HUES6 (cell line): Measurements from ENCODE around the gene ZG16B.

Source experiments
- H3K27ac ChIP-seq: 2 replicates; pipeline ENCODE4 v1.7.0; 2013; ENCODE audit warnings: low read depth, mild to moderate bottlenecking, low read length, inconsistent platforms
- H3K27me3 ChIP-seq: 2 replicates; pipeline ENCODE4 v1.6.1; 2013; ENCODE audit warnings: low read length; ENCODE audit not compliant: control insufficient read depth, insufficient read depth
- H3K36me3 ChIP-seq: 2 replicates; pipeline ENCODE4 v1.6.1; 2013; ENCODE audit warnings: low read length; ENCODE audit not compliant: control insufficient read depth, insufficient read depth
- H3K4me1 ChIP-seq: 2 replicates; pipeline ENCODE4 v1.6.1; 2013; ENCODE audit warnings: low read length; ENCODE audit not compliant: control insufficient read depth, insufficient read depth
- H3K4me3 ChIP-seq: 2 replicates; pipeline ENCODE4 v1.5.1; 2013; ENCODE audit warnings: low read depth, low read length
- H3K9ac ChIP-seq: one replicate; pipeline ENCODE4 v1.6.1; 2013; ENCODE audit warnings: mild to moderate bottlenecking, low read length
- H3K9me3 ChIP-seq: 2 replicates; pipeline ENCODE4 v1.6.1; 2013; ENCODE audit warnings: low read depth, low read length; ENCODE audit not compliant: control insufficient read depth, insufficient read depth

The ZG16B gene

DNA sequence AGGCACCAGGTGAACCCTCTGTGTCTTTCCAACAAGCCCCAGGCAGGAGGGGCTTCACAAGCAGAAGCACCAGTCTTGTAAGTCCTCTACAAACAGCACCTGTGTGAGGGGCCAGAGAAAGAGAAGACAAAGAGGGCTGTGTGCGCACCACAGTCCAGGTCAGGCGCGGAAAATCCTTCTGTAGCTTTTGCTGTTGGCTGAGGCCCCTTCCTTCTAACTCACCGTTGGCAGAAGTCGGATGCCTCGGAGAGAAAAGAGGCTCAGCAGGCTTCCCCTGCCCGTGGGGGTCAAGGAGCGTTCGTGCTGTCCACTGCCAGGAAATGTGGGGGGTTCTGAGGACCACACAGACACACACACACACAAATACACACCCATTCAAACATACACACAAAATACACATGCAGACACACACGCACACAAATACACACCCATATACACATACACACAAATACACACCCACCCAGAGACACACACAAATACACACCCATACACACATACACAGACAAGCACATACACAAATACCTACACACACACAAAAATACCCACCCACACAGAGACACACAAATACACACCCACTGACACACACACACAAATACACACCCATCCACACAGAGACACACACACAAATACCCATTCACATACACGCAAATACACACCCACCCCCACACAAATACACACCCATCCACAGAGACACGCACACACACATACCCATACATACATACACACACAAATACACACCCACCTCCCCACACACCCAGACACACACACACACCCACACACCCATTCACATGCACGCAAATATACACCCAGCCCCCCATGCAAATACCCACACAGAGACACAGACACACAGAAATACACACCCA, 6.8 kb downstream of the ZG16B start:
- peak overlapping the region; percentile 49; the same call in 1 of the 2 replicates for H3K27ac ChIP-seq
- no peak overlapping the region for H3K4me3 ChIP-seq
- H3K4me1 ChIP-seq: peaks cover 15% of the 10 kb centered on the region
- no peaks in the 10 kb centered on the region for H3K9me3 ChIP-seq
- no peaks in the 10 kb centered on the region for H3K27me3 ChIP-seq
- no peaks in the 10 kb centered on the region for H3K36me3 ChIP-seq
- peak overlapping the region; percentile 26 for H3K9ac ChIP-seq

DNA sequence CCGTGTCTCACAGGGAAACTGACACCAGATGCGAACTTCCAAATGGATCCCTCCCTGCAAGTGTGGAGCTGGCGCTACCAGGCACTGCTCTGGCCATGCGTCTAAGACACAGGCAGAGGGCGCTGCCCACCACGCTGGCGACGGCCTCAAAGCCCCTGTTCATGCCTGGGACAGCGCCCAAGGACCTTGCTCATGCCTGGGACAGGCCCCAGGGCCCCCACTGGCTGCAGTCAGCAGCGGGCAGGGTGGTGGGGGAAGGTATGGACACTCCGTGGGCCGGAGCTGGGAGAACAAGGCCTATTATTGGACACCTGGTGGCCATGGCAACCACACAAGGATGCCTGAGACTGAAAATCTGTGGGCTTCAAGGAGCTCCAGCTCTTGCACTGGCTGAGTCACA, 8.8 kb downstream of the ZG16B start:
- Histone ChIP-seq H3K4me1 (peaks cover 15% of the 10 kb centered on the region), H3K27me3 (no peaks in the 10 kb centered on the region), H3K9me3 (no peaks in the 10 kb centered on the region), H3K4me3 (no peak overlapping the region), H3K36me3 (no peaks in the 10 kb centered on the region), H3K9ac (no peak overlapping the region), H3K27ac (no peak overlapping the region)

- Histone ChIP-seq H3K27me3 (no peaks in the 10 kb centered on the region), H3K27ac (no peak overlapping the region), H3K4me1 (peaks cover 15% of the 10 kb centered on the region), H3K4me3 (no peak overlapping the region), H3K9me3 (no peaks in the 10 kb centered on the region), H3K9ac (no peak overlapping the region), H3K36me3 (no peaks in the 10 kb centered on the region)
Measured at GRCh38 chr16:2839650-2840450, 9.7 kb downstream of the ZG16B start.

GRCh38 chr16:2840914-2841313, 10.8 kb downstream of the ZG16B start:
- H3K9me3 ChIP-seq: no peaks in the 10 kb centered on the region
- H3K4me1 ChIP-seq: peaks cover 12% of the 10 kb centered on the region
- H3K36me3 ChIP-seq: no peaks in the 10 kb centered on the region

DNA sequence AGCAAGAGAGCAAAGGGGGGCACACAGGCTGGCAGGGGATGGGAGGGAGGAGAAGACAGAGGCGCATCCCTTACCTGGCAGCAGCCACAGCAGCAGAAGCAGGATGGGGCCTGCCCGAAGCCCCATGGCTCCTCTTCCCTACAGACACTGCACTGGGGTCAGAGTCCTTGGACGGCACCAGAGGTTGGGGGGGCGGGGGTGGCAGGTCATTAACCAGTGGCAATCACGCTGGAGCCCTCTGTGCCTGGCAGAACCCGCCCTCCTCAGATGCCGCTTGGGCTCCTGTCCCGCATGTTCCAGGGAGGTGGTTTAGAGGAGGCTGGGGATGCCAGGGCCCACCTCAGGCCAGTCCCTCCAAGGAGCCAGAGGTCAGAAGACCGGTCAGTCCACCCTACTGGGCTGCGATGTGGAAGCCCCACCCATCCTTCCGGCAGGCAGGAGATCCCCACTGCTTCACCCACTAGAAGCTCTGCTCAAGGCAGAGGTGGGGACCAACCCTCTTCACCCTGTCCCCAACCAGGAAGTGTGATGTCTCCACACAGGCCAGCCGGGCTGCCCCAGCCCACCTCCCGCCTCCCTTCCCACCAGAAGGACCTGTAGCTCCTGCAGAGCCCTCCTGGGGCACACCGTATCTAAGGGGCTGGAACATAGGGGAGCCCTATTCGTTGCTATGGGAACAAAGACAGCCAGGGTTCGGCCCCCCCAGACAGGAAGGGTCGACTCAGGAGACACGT, 11.7 kb downstream of the ZG16B start:
- H3K9me3 ChIP-seq: no peaks in the 10 kb centered on the region
- H3K27ac ChIP-seq: no peak overlapping the region
- H3K27me3 ChIP-seq: no peaks in the 10 kb centered on the region
- H3K36me3 ChIP-seq: no peaks in the 10 kb centered on the region
- H3K9ac ChIP-seq: no peak overlapping the region
- no peak overlapping the region for H3K4me3 ChIP-seq
- 0 out of 2 replicates have a peak, but pooled peaks cover 4% of the 10 kb centered on the region for H3K4me1 ChIP-seq

More at GRCh38 chr16:2840914-2841313, 10.8 kb downstream of the ZG16B start:
- no peak overlapping the region for H3K27ac ChIP-seq
- no peak overlapping the region for H3K9ac ChIP-seq
- no peaks in the 10 kb centered on the region for H3K27me3 ChIP-seq
- H3K4me3 ChIP-seq: no peak overlapping the region

- no peaks in the 10 kb centered on the region for H3K27me3 ChIP-seq
- H3K9ac ChIP-seq: no peak overlapping the region
- H3K27ac ChIP-seq: no peak overlapping the region
- 0 out of 2 replicates have a peak, but pooled peaks cover 4% of the 10 kb centered on the region for H3K4me1 ChIP-seq
- no peaks in the 10 kb centered on the region for H3K36me3 ChIP-seq
- H3K4me3 ChIP-seq: peak overlapping the region; percentile 14; the same call in 1 of the 2 replicates
- no peaks in the 10 kb centered on the region for H3K9me3 ChIP-seq
Measured at GRCh38 chr16:2842340-2843000, 12.4 kb downstream of the ZG16B start.

GRCh38 chr16:2843526-2843925, 13.4 kb downstream of the ZG16B start:
- H3K9me3 ChIP-seq: no peaks in the 10 kb centered on the region
- H3K27ac ChIP-seq: no peak overlapping the region
- no peak overlapping the region for H3K9ac ChIP-seq
- no peaks in the 10 kb centered on the region for H3K36me3 ChIP-seq
- H3K27me3 ChIP-seq: no peaks in the 10 kb centered on the region
- H3K4me3 ChIP-seq: no peak overlapping the region
- 0 out of 2 replicates have a peak, but pooled peaks cover 4% of the 10 kb centered on the region for H3K4me1 ChIP-seq

DNA sequence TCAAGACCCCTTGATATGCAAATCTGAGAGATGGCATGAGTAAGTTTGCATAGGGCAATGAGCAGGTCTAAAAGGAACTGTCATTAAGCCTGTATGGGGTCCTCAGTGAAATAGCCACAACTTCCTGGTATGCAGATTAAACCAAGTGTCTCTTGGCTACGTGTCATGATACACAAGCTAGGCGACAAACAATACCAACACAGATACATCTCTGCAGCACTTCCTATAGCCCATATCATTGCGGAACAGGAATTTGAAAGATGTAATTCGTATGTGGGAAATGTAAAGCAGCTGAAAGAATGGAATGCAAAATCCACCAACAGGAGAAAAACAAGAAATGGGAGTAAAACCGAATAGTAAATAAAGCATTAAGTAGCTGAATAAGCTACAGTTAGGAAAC, 15.0 kb downstream of the ZG16B start:
- 0 out of 2 replicates have a peak, but pooled peaks cover 4% of the 10 kb centered on the region for H3K4me1 ChIP-seq
- H3K36me3 ChIP-seq: no peaks in the 10 kb centered on the region
- H3K9ac ChIP-seq: no peak overlapping the region
- H3K27ac ChIP-seq: no peak overlapping the region
- no peak overlapping the region for H3K4me3 ChIP-seq
- H3K27me3 ChIP-seq: peaks cover 6% of the 10 kb centered on the region; the same call in 1 of the 2 replicates
- no peaks in the 10 kb centered on the region for H3K9me3 ChIP-seq

DNA sequence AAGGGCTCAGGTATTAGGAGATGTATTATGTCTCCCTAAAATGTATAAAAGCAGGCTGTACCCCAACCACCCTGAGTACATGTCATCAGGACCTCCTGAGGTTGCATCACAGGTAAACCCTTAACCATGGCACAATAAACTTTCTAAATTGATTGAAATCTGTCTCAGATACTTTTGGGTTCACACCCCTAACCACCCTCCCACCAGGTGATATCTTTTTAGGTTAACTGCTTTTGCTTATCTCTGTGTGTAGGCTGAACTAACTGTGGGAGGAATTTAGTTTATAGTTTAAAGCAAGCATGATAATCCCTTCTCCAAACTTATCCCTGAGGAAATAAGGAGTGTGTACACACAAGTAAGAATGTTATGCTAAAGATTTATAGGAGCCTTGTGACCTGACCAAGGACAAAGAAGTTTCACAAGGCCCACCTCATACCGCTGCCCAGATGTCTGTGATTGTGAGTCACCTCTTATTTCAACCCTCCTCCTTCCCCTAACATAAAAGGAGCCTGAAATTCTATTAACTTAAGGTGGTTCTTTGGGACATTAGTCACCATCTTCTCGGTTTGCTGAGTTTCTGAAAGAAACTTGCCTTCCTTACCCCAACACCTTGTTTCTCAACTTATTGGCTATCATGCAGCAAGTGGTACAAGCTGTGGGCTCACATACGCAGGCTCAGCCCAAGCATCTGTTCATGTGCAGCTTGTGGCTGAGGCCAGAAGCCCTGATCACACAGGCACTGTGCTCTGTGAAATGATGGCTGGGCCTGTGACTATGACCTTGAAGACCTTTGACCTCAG, 16.6 kb downstream of the ZG16B start:
- Histone ChIP-seq H3K4me1 (0 out of 2 replicates have a peak, but pooled peaks cover 4% of the 10 kb centered on the region), H3K9ac (no peak overlapping the region), H3K27me3 (peaks cover 6% of the 10 kb centered on the region; the same call in 1 of the 2 replicates), H3K36me3 (no peaks in the 10 kb centered on the region), H3K4me3 (no peak overlapping the region), H3K9me3 (no peaks in the 10 kb centered on the region), H3K27ac (no peak overlapping the region)
